ENCODE measurements around the gene ARHGAP44.

ARHGAP44 gene

GRCh38 chr17:12998874-12999273 lies 209.6 kb downstream of the ARHGAP44 start:
- Histone ChIP-seq H3K4me2 (ENCODE audit: low read length) (no peak overlapping the region), H3K27me3 (ENCODE audit: low read depth, low read length) (no peaks in the 10 kb centered on the region), H3K9me3 (ENCODE audit: insufficient read depth, low read length) (no peaks in the 10 kb centered on the region), H3K4me3 (ENCODE audit: low read length) (no peak overlapping the region), H3K9ac (ENCODE audit: low read length) (no peak overlapping the region), H3K36me3 (replicated peaks; ENCODE audit: low read depth, low read length) (peaks cover 38% of the 10 kb centered on the region), H3K79me2 (ENCODE audit: low read length) (no peaks in the 10 kb centered on the region; the same call in 1 of the 2 replicates), H4K20me1 (ENCODE audit: insufficient read depth, low read length) (no peaks in the 10 kb centered on the region), H3K27ac (ENCODE audit: low read length) (no peak overlapping the region), H3K4me1 (ENCODE audit: low read length) (no peaks in the 10 kb centered on the region), H2AFZ (ENCODE audit: low read depth, low read length) (no peak overlapping the region)
- no peak for TF ChIP-seq EZH2phosphoT487 (IDR thresholded peaks at IDR 0.05; ENCODE audit: low read depth)
- TF ChIP-seq, protein P1, sequence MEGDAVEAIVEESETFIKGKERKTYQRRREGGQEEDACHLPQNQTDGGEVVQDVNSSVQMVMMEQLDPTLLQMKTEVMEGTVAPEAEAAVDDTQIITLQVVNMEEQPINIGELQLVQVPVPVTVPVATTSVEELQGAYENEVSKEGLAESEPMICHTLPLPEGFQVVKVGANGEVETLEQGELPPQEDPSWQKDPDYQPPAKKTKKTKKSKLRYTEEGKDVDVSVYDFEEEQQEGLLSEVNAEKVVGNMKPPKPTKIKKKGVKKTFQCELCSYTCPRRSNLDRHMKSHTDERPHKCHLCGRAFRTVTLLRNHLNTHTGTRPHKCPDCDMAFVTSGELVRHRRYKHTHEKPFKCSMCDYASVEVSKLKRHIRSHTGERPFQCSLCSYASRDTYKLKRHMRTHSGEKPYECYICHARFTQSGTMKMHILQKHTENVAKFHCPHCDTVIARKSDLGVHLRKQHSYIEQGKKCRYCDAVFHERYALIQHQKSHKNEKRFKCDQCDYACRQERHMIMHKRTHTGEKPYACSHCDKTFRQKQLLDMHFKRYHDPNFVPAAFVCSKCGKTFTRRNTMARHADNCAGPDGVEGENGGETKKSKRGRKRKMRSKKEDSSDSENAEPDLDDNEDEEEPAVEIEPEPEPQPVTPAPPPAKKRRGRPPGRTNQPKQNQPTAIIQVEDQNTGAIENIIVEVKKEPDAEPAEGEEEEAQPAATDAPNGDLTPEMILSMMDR (IDR thresholded peaks at IDR 0.05; ENCODE audit: low read depth, low read length), result no peak

DNA sequence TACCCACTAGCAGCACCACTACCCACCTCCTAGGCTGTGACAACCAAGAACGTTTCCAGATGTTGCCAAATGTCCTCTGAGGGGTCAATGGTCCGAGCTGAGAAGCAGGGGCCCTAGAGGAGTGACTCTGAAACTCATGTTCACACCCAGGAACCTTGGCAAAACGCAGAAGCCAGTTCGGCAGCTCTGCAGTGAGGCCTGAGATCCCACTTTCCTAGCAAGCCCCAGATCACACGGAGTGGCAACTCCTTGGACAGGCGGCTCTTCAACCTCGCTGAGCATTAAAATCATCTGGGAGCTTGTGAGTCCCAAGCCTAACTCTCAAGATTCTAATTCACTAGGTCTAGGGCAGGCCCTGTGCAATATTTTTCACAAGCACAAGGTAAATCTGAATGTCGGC lies 211.3 kb downstream of the ARHGAP44 start:
- Histone ChIP-seq H3K27ac (ENCODE audit: low read length) (no peak overlapping the region), H3K9me3 (ENCODE audit: insufficient read depth, low read length) (no peaks in the 10 kb centered on the region), H3K27me3 (ENCODE audit: low read depth, low read length) (no peaks in the 10 kb centered on the region), H3K79me2 (ENCODE audit: low read length) (no peaks in the 10 kb centered on the region; the same call in 1 of the 2 replicates), H4K20me1 (ENCODE audit: insufficient read depth, low read length) (no peaks in the 10 kb centered on the region), H2AFZ (ENCODE audit: low read depth, low read length) (no peak overlapping the region), H3K9ac (ENCODE audit: low read length) (no peak overlapping the region), H3K4me3 (ENCODE audit: low read length) (no peak overlapping the region), H3K4me1 (ENCODE audit: low read length) (no peaks in the 10 kb centered on the region), H3K4me2 (ENCODE audit: low read length) (no peak overlapping the region), H3K36me3 (replicated peaks; ENCODE audit: low read depth, low read length) (peaks cover 39% of the 10 kb centered on the region)
- TF ChIP-seq EZH2phosphoT487 (IDR thresholded peaks at IDR 0.05; ENCODE audit: low read depth), result no peak
- TF ChIP-seq, protein P1 (IDR thresholded peaks at IDR 0.05; ENCODE audit: low read depth, low read length), result no peak

DNA sequence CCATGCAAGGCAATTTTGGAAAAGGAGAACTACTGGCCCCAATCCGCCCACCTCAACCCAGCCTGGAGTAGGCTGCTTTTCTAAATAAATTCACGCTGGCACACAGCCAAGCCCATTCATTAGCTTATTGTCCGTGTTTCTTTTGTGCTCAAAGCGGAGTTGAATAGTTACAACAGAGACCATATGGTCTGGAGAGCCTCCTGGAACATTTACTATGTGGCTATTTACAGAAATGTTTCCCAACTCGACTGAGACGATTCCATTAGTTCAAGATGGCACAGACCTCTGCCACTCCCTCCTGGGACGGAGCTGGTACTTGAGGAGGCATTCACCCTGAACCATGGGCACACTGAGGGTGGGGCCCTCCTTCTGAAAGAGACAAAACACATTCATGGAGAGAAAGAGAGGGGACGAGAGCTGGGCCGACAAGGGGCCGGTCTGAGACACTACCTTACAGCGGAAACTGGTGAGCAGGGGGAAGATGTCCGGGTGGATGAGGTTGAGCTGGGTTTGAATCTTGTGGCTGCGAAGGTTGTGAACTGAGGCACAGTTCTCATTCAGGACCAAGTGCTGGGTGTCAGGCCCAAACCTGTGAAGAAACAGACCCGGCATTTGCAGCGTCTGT lies 212.8 kb downstream of the ARHGAP44 start:
- H2AFZ ChIP-seq (ENCODE audit: low read depth, low read length), result no peak overlapping the region
- no peaks in the 10 kb centered on the region for H3K9me3 ChIP-seq (ENCODE audit: insufficient read depth, low read length)
- no peaks in the 10 kb centered on the region for H4K20me1 ChIP-seq (ENCODE audit: insufficient read depth, low read length)
- peaks cover 40% of the 10 kb centered on the region for H3K36me3 ChIP-seq (replicated peaks; ENCODE audit: low read depth, low read length)
- TF ChIP-seq EZH2phosphoT487 (IDR thresholded peaks at IDR 0.05; ENCODE audit: low read depth), result no peak
- TF ChIP-seq, protein P1 (IDR thresholded peaks at IDR 0.05; ENCODE audit: low read depth, low read length), result no peak
- no peaks in the 10 kb centered on the region; the same call in 1 of the 2 replicates for H3K79me2 ChIP-seq (ENCODE audit: low read length)
- H3K4me3 ChIP-seq (ENCODE audit: low read length), result no peak overlapping the region
- no peak overlapping the region for H3K9ac ChIP-seq (ENCODE audit: low read length)
- H3K27me3 ChIP-seq (ENCODE audit: low read depth, low read length), result no peaks in the 10 kb centered on the region
- no peak overlapping the region for H3K27ac ChIP-seq (ENCODE audit: low read length)
- no peaks in the 10 kb centered on the region for H3K4me1 ChIP-seq (ENCODE audit: low read length)
- no peak overlapping the region for H3K4me2 ChIP-seq (ENCODE audit: low read length)

DNA sequence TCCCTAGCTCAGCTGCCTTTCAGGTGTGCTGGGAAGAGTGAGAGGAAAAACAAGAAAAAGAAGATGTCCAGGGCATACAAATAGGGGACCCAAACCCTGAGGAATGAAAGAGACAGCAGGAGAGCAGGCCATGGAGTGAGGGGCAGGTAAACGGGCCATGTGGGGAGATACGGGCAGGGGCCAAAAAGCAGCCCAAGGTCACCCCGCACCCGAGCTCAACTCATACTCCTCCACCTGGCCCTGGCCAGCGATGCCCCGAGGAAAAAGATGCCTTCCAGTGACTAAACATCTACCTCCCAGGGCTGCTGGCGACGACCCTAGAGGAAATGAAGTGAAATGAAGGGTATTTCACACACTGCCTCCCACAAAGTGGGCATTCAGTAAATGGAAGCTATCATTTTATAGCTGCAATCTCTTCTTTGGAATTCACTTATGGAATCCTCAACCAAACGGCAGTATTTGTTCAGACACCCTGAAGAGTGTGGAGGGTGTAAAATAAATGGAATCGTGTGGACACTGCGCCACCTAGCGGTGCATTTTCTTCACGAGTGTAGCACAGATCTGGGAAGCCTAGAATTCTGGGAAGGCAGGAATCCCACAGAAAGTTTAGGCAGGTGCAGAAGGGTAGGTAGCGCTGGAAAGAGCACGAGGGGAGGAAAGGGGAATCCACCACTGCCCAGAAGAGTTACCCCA lies 213.6 kb downstream of the ARHGAP44 start:
- Histone ChIP-seq H3K4me1 (ENCODE audit: low read length) (no peaks in the 10 kb centered on the region), H3K4me2 (ENCODE audit: low read length) (no peak overlapping the region), H3K79me2 (ENCODE audit: low read length) (no peaks in the 10 kb centered on the region; the same call in 1 of the 2 replicates), H3K27me3 (ENCODE audit: low read depth, low read length) (no peaks in the 10 kb centered on the region), H3K36me3 (replicated peaks; ENCODE audit: low read depth, low read length) (peaks cover 42% of the 10 kb centered on the region), H3K4me3 (ENCODE audit: low read length) (no peak overlapping the region), H3K9ac (ENCODE audit: low read length) (no peak overlapping the region), H2AFZ (ENCODE audit: low read depth, low read length) (no peak overlapping the region), H3K27ac (ENCODE audit: low read length) (no peak overlapping the region), H3K9me3 (ENCODE audit: insufficient read depth, low read length) (no peaks in the 10 kb centered on the region), H4K20me1 (ENCODE audit: insufficient read depth, low read length) (no peaks in the 10 kb centered on the region)
- no peak for TF ChIP-seq EZH2phosphoT487 (IDR thresholded peaks at IDR 0.05; ENCODE audit: low read depth)
- TF ChIP-seq, protein P1 (IDR thresholded peaks at IDR 0.05; ENCODE audit: low read depth, low read length), result peak; percentile 87
